Glomerular visceral epithelial cell (primary cell): ENCODE results near the gene ITGB4.

Source experiments
- DNase-seq: peaks from one replicate; pipeline ENCODE4 v3.0.0-alpha.2; 2016; ENCODE audit errors: extremely low spot score

The ITGB4 gene

GRCh38 chr17:75720656-75721462, at the start of gene ITGB4:
TSS of gene ITGB4 (plus strand) at chr17:75721459. CDS start at chr17:75724704, 3,245 bp downstream.
- peak; percentile 59 for DNase-seq

- no peak for DNase-seq
Measured at GRCh38 chr17:75672011-75672410, 49.2 kb upstream of the ITGB4 start.

GRCh38 chr17:75673487-75673886, 47.8 kb upstream of the ITGB4 start:
- no peak for DNase-seq

GRCh38 chr17:75676461-75676860, 44.8 kb upstream of the ITGB4 start:
- no peak for DNase-seq

GRCh38 chr17:75679706-75680211, 41.5 kb upstream of the ITGB4 start:
- no peak for DNase-seq

GRCh38 chr17:75680431-75680830, 40.8 kb upstream of the ITGB4 start:
- DNase-seq: no peak

- DNase-seq: no peak
Measured at GRCh38 chr17:75681289-75681688, 40.0 kb upstream of the ITGB4 start.

- DNase-seq: peak; percentile 69
Measured at GRCh38 chr17:75683583-75683982, 37.7 kb upstream of the ITGB4 start.

- DNase-seq: no peak
Measured at GRCh38 chr17:75684249-75684648, 37.0 kb upstream of the ITGB4 start.

GRCh38 chr17:75684924-75685323, 36.3 kb upstream of the ITGB4 start:
- DNase-seq: no peak

GRCh38 chr17:75685499-75685898, 35.8 kb upstream of the ITGB4 start:
- no peak for DNase-seq

- no peak for DNase-seq
Measured at GRCh38 chr17:75688209-75688825, 32.9 kb upstream of the ITGB4 start.

GRCh38 chr17:75689441-75689873, 31.8 kb upstream of the ITGB4 start:
- no peak for DNase-seq

GRCh38 chr17:75691371-75691791, 29.9 kb upstream of the ITGB4 start:
- peak; percentile 93 for DNase-seq

- no peak for DNase-seq
Measured at GRCh38 chr17:75691801-75692626, 29.2 kb upstream of the ITGB4 start.

GRCh38 chr17:75692976-75693375, 28.3 kb upstream of the ITGB4 start:
- DNase-seq: no peak

GRCh38 chr17:75693500-75694481, 27.5 kb upstream of the ITGB4 start:
- DNase-seq: peak; percentile 99

GRCh38 chr17:75694536-75694935, 26.7 kb upstream of the ITGB4 start:
- no peak for DNase-seq

- DNase-seq: no peak
Measured at GRCh38 chr17:75695141-75695829, 26.0 kb upstream of the ITGB4 start.

GRCh38 chr17:75695830-75696271, 25.4 kb upstream of the ITGB4 start:
- no peak for DNase-seq
